GM18498 (cell line): ENCODE measurements around the gene FAM174C.

Experiments
- ATAC-seq: cut with Tn5 transposase; IDR thresholded peaks from one replicate; pipeline ENCODE4 v1.9.1; 2021; ENCODE audit warnings: mild to moderate bottlenecking, moderate library complexity; ENCODE audit not compliant: unreplicated experiment

The FAM174C gene

DNA sequence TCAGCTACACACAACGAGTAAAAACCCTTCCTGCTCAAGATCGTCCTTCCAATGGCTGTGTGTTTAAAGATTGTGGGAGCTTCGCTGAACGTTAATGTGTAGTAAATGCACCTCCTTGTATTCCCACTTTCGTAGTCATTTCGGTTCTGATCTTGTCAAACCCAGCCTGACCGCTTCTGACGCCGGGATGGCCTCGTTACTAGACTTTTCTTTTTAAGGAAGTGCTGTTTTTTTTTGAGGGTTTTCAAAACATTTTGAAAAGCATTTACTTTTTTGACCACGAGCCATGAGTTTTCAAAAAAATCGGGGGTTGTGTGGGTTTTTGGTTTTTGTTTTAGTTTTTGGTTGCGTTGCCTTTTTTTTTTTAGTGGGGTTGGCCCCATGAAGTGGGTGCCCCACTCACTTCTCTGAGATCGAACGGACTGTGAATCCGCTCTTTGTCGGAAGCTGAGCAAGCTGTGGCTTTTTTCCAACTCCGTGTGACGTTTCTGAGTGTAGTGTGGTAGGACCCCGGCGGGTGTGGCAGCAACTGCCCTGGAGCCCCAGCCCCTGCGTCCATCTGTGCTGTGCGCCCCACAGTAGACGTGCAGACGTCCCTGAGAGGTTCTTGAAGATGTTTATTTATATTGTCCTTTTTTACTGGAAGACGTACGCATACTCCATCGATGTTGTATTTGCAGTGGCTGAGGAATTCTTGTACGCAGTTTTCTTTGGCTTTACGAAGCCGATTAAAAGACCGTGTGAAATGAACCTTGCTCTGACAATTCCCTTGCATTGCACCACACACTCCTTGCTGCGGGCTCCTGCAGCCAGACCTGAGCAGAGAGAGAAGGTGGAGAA, 2.7 kb upstream of the FAM174C start:
- ATAC-seq, result no peak

DNA sequence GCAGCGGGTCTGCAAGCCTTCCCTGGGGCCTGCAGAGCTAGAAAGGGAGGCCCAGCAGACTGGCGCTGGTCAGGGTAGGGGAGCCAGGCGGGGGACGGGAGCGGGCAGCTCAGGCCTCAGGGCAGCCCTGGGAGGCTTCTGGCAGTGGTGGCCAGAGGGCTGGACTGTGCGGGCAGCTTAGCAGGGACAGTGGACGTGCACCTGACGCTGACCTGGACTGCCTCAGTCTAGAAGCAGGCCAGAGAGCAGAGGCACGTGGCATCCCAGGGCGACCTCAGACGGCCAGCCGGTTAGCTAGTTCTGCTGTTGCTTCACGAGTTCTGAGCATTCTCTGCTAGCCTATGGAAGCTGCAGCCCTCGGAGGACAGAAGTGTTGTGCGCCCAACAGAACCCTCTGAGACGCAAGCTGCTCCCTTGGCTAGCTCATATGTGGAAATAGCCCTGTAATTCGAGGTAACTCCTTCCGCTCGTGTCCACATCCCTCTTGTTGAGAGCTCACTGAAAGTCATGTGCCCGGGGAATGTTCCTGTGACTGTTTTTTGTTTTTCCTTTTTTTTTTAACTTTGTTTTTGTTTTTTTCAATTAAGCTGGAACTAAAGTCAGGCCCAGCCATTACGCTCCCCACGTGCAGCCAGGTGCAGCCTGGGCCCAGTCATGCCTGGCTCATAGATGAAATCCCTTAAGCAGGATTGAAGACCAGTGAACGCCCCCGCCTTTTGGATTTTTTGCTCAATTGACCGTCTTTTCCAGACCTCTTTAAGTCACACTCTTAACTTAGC, 1.9 kb upstream of the FAM174C start:
- ATAC-seq, result no peak

DNA sequence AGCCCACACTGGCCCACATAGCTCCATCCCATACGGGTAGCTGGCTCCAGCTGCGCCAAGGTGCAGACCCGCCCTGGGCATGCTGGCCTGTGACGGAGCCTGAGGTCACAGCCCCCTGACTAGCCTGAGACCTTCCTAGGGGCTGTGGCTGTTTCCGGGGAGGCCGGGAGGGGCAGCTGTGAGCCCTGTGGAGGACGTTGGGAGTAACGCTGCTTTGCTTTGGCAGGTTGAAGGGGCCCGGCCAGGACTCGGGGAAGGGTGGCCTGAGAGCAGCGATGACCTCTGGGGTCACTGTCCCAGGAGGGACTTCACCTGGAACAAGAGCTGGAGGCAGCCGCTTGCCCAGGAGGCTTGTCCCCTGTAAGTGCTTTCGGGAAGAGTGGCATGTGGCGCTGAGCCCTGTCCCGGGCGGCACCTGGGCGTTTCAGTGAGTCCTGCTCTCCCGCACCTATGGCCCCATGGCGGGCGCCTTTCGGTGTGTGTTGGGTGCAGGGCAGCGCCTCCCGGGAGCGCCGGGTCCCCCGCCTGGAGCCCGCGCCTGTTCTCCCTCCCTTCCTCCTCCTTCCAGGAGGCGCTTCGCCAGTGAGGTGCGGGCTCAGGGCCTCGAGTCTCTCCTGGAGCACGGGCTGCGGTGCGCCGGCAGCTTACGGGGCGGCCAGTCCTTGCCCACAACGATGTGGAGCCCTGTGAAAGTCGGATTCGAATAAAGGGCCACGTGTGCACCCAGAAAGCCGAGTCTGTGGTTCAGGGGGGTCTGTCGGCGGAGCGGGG, 1.1 kb upstream of the FAM174C start:
- ATAC-seq, result no peak

GRCh38 chr19:1274852-1275259, 474 bp upstream of the FAM174C start:
- ATAC-seq, result no peak

DNA sequence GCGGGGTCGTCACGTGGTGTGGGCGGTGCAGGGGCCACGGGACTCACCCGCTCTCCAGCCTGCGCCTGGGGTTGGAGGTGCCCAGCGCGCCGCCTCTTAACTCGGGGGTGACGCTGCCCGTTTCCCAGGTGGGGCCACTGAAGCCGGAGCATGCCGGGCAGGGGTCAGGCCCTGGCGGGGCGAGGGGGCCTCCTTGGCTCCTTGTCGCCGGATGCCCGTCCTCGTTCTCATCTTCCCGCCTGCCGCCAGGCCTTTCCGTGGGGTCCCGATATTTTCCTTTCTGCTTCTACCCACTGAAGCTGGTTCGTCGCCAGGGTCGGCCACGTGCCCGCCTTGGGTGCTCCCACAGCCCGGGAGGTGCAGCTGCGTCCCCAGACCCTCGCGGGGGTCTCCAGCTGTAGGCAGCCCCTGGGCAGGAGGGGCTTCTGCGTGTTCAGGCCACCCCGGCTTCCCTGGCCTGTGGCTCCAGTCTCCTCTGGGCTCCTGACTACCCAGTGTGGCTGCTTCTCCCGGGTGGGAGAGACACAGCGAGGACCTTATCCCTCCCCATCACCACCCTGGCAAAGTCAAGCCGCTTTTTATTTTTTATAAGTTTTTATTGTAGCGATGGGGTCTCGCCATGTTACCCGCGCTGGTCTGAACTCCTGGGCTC, 772 bp downstream of the FAM174C start:
- no peak for ATAC-seq

GRCh38 chr19:1276628-1277022, 1.3 kb downstream of the FAM174C start:
- no peak for ATAC-seq

- no peak for ATAC-seq
Measured at GRCh38 chr19:1277061-1277460, 1.7 kb downstream of the FAM174C start.

DNA sequence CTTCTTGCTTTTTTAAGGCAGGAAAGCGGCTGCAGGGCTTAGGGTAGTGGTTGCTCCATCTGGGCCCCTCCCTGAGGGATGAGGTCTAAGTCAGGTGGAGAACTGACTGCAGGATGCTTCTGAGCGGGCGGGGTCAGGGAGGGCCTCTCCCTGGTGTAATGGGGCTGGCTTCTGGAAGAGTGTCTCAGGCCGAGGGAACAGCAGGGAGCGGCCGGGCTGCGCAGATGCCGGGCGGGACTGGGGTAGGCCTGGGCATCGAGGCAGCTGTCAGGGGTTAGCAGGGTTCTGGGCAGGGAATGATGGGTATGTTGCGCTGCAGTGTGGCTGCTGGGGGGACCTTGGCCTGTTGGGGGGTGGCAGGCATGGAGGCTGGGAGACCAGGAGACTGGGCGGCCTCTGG, 2.7 kb downstream of the FAM174C start:
- no peak for ATAC-seq

DNA sequence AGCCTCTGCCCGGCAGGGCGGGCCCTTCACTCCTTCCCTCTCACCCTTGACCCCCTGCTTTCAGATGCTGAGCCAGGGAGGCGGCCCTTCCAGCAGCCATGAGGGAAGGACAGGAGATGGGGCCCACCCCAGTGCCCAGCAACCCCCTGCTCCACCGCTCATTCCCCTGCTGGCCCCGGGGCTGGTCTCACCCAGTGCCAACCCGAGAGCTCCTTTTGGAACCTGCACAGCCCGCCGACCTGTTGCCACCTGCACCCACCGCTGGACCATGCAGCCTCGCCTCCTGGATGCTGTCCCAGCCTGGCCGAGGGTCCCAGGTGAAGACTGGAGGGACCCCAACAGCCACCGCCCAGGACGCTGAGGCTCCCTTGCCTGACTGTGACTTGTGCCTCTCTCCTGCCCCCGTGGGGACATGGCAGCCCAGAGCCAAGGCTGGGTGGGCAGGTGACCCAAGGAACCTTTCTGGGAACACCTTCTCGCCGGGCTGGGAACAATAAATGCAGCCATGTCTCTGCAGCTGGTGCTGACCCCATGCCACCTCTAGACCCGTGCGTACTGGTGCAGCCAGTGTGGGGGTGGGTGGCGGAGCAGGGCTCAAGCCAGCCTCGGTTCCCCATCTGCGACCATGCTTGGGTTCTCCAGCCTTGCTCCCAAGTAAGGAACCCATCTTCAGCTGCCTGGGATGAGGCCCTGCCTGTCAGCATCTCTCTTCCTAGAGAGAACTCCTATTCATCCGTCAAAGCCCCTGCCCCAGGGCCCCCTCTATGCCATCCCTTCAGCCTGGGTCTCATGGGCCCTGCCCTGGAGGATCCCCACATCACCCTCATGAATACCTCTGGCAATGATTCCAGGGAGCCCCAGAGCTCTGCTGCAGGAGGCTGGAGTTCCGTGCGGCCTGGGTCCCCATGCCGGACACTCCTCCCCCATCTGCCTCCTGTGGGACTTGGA, 3.7 kb downstream of the FAM174C start:
- no peak for ATAC-seq

- ATAC-seq, result no peak
Measured at GRCh38 chr19:1279782-1280341, 4.5 kb downstream of the FAM174C start.

GRCh38 chr19:1280636-1281568, 5.6 kb downstream of the FAM174C start:
- no peak for ATAC-seq

- no peak for ATAC-seq
Measured at GRCh38 chr19:1281569-1282287, 6.4 kb downstream of the FAM174C start.

GRCh38 chr19:1282588-1283206, 7.4 kb downstream of the FAM174C start:
- ATAC-seq, result no peak

DNA sequence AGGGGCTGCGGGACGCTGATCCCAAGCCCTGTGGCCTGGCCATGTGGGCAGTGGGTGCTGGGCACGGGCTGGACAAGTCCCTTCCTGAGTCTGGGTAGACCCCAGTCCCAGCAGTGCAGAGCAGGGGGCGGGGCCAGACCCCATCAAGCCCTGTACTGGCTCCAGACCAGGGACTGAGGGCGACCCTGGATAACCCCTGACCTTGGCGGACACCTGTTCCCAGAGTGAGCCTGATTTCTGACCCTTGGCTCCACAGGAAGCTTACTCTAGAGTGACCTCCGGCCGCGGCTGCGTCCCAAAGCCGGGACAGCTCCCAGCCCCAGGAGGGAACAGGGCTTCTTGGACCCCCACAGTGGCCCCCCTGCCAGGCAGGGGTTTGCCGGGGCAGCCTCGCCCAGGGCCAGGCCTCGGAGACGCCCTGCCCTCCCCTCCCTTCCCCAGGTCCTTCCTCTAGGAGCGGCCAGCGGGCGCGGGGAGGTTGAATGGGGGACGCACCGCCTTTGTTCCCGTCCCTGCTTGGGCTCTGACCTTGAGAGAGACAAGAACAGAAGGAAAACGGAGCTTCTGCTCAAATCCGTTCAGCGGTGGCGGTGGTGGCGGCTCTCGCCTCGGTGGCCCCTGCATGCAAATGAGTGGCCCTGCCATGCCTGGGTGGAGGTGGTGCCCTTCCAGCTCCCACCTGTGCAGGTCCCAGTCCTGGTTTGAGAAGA, 8.0 kb downstream of the FAM174C start:
- no peak for ATAC-seq

DNA sequence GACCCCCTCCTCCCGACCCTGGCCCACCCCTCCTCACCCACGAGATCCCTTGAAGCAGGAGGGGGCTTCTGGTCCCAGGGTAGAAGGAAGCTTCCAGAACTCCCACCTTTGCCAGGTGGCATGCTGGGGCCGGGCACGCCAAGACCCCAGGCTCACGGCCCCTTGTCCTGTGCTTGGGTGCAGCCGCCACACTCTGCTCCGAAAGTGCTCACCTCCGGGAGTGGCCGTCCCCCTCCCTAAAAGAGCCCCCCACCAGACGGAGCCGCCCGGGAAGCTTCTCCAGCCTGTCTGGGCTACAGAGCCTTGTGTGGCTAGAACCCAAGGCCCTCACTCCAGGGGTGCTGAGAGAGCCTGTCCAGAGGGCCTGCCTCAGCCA, 8.6 kb downstream of the FAM174C start:
- no peak for ATAC-seq

DNA sequence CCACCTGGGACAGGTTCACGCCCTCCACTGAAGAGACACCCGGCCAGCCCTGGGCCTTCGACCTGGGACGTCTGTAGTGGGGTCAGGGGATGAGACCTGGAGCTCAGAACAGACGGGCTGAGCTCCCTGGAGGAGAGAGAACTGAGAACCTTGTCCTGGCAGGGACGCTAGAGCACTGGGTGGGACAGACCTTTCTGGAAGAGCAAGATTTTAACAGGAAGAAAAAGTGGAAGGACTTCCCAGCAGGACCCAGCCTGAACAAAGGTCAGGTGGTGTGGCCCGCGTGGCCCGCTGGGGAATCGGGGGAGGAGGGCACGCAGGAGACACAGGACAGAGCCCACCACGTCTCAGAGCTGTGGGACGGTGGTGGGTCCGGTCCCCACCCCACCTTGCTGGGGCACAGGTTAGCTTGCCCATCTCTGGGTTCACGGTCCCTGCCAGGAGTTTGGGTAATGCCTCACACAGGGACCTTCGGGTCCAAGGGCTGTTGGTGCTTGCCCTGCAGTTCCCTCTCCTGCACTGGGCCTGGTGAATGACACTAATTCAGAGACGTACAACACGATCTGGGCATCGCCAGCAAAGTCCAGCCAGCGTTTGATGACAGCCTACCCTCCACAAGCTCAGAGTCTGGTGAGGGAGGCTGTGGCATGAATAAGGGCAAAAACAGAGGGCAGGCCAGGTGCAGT, 9.1 kb downstream of the FAM174C start:
- ATAC-seq, result no peak
